HepG2 (cell line): Measurements from ENCODE around the gene PARP8.

Source experiments
- SIN3B ChIP-seq: fragments of 150-350 bp; IDR thresholded peaks from 2 replicates; pipeline ENCODE4 v1.6.1; 2014; ENCODE audit warnings: low read length
- ZBTB34 ChIP-seq: sonication (generic); formaldehyde crosslinking; IDR thresholded peaks from 2 replicates; pipeline ENCODE4 v1.8.0; 2022; ENCODE audit warnings: mild to moderate bottlenecking, missing genetic modification reagents
- TF ChIP-seq, protein P1 (sequence below): sonication (generic); formaldehyde crosslinking; IDR thresholded peaks from 2 replicates; pipeline ENCODE4 v1.4.0; 2020; ENCODE audit warnings: missing genetic modification reagents

- TF ChIP-seq ZBTB34: no peak
- no peak for TF ChIP-seq SIN3B
- TF ChIP-seq, protein P1, sequence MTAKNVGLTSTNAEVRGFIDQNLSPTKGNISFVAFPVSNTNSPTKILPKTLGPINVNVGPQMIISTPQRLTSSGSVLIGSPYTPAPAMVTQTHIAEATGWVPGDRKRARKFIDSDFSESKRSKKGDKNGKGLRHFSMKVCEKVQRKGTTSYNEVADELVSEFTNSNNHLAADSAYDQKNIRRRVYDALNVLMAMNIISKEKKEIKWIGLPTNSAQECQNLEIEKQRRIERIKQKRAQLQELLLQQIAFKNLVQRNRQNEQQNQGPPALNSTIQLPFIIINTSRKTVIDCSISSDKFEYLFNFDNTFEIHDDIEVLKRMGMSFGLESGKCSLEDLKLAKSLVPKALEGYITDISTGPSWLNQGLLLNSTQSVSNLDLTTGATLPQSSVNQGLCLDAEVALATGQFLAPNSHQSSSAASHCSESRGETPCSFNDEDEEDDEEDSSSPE (CRISPR knock-in tag): no peak
Measured at GRCh38 chr5:50794812-50795211, 128.4 kb downstream of the PARP8 start.
